GM19193 (cell line): Measurements from ENCODE around the gene SYT17.

Experiments
- POLR2A ChIP-seq: IDR thresholded peaks from 4 replicates; pipeline ENCODE4 v1.6.1; 2011; ENCODE audit not compliant: insufficient read depth, insufficient read length; ENCODE audit errors: extremely low read depth

The SYT17 gene

DNA sequence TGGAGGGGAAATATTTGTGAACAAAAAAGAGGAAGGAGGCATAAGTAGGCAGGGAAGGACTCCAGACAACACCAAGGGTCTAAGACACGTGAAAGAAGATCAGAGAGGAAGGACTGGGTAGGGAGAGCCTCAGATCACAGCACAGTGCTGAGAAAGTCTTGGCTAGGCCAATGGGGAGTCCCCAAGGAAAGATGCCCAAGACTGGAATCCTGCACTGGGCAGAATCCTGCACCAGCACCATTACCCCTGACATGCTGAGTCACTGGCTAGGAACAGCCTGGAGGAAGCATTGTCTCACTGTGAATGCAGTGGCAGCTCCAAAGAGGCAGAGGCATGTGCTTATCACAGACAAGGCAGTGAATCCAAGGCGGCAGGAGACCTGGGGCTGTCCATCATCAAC lies 136.7 kb downstream of the SYT17 start:
- TF ChIP-seq POLR2A: no peak

DNA sequence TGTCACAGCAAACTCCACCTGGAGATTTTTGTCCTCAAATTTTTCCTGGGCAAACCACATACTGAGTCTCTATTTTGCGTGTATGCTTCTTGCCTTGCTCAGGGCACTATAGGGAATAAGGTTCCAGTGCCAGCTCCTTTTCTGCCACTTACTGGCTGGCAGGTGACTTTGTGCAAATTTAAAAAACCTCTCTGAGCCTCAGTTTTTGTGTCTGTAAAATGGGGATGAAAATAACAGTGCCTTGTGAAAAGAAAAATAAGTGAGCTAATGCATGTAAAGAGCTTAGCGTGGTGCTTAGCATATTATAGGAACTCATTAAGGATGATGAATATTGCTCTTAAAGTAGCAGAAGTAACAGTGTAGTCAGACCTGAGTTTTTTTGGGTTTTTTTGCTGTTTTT lies 137.4 kb downstream of the SYT17 start:
- TF ChIP-seq POLR2A: no peak

DNA sequence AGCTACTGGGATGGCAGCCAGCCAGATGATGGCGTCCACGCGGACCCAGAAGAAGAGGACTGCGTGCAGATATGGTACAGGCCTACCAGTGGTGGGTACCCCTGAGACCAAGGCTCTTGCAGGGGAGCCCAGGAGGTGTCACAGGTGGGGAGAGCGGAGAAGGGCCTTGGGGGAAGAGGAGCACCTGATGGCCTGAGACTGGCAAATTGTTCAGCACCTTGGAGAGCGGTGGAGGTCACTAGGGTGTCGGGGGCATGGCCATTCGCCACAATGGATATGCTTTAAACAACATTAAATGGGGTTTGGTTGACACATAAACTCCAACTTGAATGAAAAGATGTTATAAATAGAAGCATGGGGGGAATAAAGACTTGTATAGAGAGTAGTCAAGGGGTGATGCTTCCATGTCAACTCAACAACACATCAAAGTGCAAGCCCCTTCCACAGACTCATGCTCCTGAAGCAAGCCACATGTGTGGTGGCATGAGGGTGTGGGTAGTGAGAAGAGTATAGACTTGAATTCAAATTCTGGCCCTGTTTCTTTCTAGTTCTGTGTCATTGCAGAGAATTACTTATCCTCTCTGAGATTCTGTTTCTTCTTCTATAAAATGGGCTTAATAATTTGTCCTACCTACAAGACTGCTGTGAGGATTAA lies 139.7 kb downstream of the SYT17 start:
- no peak for TF ChIP-seq POLR2A

DNA sequence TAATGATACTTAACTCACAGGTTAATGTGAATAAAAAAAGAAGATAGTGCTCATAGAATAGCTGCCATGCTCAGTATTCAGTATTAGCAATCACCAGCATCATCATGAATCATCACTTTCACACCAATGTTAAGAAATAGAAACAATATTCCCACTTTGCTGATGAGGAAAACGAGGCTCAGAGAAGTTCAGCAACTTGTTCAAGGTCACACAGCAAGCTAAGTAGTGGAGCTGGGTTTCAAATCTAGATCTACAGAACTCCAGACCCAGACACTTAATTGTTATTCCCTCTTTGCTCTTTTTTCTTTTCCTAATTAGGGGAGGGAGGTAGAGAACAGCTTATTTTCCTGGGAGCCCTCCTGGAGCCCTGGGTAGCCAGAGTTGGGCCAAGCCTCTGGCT lies 140.4 kb downstream of the SYT17 start:
- no peak for TF ChIP-seq POLR2A

DNA sequence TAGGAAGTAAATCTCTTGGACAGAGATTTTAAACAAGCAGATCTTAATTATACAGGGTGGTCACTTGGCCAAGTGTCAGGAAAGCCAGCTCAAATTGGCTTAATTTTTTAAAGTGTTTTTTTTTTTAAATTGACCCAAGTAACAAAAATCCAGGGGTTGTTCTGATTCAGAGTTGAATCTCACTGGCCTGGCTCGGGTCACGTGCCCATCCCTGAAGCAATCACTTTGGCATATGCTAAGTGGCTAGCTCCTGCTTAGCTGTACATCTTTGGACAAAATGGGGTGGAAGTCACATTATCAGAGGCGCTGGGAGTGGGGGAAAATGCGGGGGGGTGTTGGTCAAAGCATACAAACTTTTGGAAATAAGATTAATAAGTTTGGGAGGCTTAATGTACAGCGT lies 141.1 kb downstream of the SYT17 start:
- no peak for TF ChIP-seq POLR2A

DNA sequence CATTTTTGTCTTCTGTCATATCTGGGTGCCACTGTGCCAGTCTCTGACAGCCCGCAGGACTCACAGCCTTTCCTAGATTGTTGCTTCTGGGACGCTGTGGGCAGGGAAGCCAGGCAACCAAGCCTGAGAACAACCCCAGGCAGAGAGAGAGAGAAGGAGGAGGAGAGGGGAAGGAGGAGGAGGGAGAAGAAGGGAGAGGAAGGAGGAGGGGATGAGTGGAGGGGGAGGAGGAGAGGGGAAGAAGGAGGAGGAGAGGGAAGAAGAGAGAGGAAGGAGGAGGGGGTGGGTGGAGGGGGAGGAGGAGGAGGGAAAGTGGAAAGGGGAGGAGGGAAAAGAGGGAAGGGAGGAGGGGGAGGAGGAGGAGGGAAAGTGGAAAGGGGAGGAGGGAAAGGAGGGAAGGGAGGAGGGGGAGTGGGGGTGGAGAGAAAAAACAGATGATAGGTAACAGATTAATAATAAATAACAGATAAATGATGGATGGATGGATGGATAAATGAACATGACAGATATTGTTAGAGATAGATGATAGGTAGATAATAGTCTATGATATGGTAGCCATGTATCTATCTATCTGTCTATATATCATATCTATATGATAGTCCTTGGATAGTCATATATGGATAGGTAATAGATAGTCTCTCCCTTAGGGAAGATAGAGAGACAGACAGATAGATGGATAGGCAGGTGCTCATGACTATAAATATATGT lies 146.8 kb downstream of the SYT17 start:
- no peak for TF ChIP-seq POLR2A

DNA sequence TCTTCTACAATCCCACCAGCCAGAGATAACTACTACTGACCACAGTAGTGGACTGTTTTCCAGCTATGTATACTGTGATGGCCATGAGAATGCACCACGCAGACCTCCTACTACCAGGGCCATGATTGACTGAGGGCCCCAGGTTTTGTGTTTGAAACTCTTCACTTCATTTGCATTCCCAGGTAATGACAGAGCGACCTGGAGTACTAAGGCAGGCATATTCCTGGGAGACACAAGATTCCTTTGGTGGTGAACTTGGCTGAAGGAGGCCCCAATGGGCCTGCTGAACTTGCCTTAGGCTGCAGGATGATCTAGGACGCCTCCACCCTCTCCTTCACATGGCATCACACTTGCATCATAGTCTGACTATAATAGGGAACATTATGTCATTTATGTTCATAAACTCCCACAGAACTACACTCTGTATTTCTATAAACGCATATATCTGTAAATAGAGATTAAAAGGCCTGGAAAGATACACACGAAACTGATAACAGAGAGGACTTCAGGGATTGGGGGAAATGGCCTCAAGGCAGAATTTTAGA lies 147.9 kb downstream of the SYT17 start:
- no peak for TF ChIP-seq POLR2A

DNA sequence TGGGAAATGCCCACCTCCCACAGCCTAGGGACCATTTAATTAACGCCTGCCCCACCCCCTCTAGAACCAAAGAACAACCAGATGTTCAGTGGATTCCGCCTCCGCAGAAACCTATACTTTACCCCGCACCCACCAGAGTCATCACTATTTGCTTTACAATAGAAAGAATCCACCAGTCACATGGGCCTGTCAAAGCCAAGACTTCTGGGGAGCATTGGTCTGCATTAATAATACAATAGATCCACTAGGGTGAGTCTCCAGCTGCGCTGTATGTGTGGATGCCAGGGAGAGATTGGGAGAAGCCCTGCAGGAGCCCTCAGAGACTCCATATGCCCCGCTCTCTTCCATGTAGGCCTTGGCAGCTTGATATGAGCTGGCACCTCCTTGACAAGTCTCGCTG lies 148.8 kb downstream of the SYT17 start:
- no peak for TF ChIP-seq POLR2A
